HK-2 (cell line): ENCODE results near the gene TTPAL.

Experiments
- DNase-seq: peaks from one replicate; pipeline ENCODE4 v3.0.0-alpha.2; 2018; ENCODE audit not compliant: unreplicated experiment

Gene TTPAL

GRCh38 chr20:44497761-44498160, 22.1 kb downstream of the TTPAL start:
- DNase-seq, result no peak

- no peak for DNase-seq
These were observed 24.5 kb downstream of the TTPAL start for GRCh38 chr20:44500221-44500620.

GRCh38 chr20:44501448-44501847, 25.8 kb downstream of the TTPAL start:
- no peak for DNase-seq

- no peak for DNase-seq
These were observed 27.3 kb downstream of the TTPAL start for GRCh38 chr20:44502968-44503367.

- DNase-seq, result no peak
These were observed 29.0 kb downstream of the TTPAL start for GRCh38 chr20:44504402-44505307.

GRCh38 chr20:44509762-44510161, 34.1 kb downstream of the TTPAL start:
- no peak for DNase-seq

GRCh38 chr20:44513871-44514270, 38.2 kb downstream of the TTPAL start:
- DNase-seq, result no peak

- DNase-seq, result no peak
These were observed 40.8 kb downstream of the TTPAL start for GRCh38 chr20:44516491-44516890.

GRCh38 chr20:44517454-44517853, 41.8 kb downstream of the TTPAL start:
- DNase-seq, result no peak

- DNase-seq, result no peak
These were observed 42.6 kb downstream of the TTPAL start for GRCh38 chr20:44518248-44518647.

GRCh38 chr20:44520881-44521280, 45.2 kb downstream of the TTPAL start:
- DNase-seq, result no peak

GRCh38 chr20:44521484-44522481, 46.1 kb downstream of the TTPAL start, which contains the start of gene SERINC3:
Gene SERINC3 (minus strand): TSS chr20:44522070. CDS start chr20:44521951, 119 bp downstream.
- peak; percentile 97 for DNase-seq

- no peak for DNase-seq
These were observed 47.2 kb downstream of the TTPAL start for GRCh38 chr20:44522841-44523240.

GRCh38 chr20:44523746-44524145, 48.1 kb downstream of the TTPAL start:
- no peak for DNase-seq

- peak; percentile 39 for DNase-seq
These were observed 50.5 kb downstream of the TTPAL start for GRCh38 chr20:44526129-44526528.

- no peak for DNase-seq
These were observed 52.1 kb downstream of the TTPAL start for GRCh38 chr20:44527716-44528199.

- DNase-seq, result no peak
These were observed 52.6 kb downstream of the TTPAL start for GRCh38 chr20:44528309-44528708.

- DNase-seq, result no peak
These were observed 56.7 kb downstream of the TTPAL start for GRCh38 chr20:44532259-44532980.

- no peak for DNase-seq
These were observed 57.3 kb downstream of the TTPAL start for GRCh38 chr20:44532981-44533331.

- no peak for DNase-seq
These were observed 58.3 kb downstream of the TTPAL start for GRCh38 chr20:44533928-44534327.

GRCh38 chr20:44536175-44536574, 60.5 kb downstream of the TTPAL start:
- no peak for DNase-seq

GRCh38 chr20:44537993-44538392, 62.3 kb downstream of the TTPAL start:
- no peak for DNase-seq
